HG02943 (cell line): ENCODE results near the gene ERVW-1.

Source experiments
- ATAC-seq: cut with Tn5 transposase; IDR thresholded peaks from one replicate; pipeline ENCODE4 v1.9.1; 2021; ENCODE audit warnings: mild to moderate bottlenecking, low read depth, moderate library complexity; ENCODE audit not compliant: unreplicated experiment

ERVW-1 gene

DNA sequence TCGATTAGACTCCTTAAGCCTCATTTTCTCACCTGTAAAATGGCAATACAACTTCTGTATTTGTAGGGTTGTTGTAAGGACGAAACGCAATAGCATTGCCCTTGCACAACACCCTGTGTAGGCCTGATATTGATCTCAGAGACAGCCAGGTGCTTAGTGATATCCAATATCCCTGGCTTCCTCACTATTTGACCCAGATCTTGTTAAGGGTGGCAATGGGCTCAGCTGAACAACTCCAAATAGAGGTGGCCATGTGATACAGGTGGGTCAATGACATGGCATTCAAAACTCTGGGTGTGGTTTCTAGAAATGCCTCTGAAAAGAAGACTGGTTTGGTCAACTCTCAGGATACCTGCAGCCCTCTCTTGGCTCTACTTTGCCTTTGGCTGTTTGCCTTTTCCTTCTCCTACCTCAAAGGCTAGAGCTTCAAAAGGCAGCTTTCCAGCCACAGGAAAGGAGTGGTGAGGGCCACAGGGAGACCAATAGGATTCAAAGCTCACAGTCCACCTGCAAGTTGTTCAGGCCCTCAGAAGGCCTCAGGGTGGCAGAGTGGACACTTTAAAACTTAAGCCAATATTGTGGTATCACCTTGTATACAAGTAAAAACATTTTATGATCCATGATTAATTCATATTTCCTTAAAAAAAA lies 45.3 kb downstream of the ERVW-1 start:
- no peak for ATAC-seq

GRCh38 chr7:92427193-92427592 lies 50.6 kb downstream of the ERVW-1 start:
- ATAC-seq = no peak

DNA sequence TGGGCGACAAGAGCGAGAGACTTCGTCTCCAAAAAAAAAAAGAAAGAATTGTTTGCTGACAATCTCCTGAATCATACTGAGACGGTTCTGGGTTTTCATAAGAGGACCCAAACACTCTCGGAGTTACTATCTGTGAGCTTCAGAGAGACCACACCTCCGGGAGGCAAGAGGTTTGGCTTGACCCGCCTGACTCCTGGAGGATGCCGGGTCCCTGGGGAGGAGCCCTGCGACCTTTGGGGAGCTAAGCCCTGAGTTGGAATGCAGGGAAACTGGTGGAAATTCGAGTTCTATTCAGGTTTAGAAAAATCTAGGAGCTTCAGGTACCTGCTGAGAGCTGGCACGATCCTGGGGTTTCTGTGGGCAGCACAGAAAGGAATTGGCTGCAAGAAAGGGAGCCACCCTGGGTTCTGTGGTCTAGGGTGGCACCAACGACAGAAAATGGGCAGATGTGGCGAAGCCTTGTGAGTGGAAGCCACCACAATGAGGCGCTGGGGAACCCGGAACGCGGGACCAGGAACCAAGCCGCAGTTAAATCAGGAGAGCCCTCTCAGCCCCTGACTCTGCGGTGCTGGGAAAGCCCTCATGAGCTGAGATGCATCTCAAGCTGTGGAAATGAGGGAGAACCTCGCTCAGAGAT lies 52.3 kb downstream of the ERVW-1 start:
- no peak for ATAC-seq

GRCh38 chr7:92423710-92424131 lies 54.0 kb downstream of the ERVW-1 start:
- no peak for ATAC-seq

GRCh38 chr7:92422926-92423325 lies 54.8 kb downstream of the ERVW-1 start:
- no peak for ATAC-seq

- no peak for ATAC-seq
Measured at GRCh38 chr7:92421676-92422435, 55.9 kb downstream of the ERVW-1 start.
